Measurements from ENCODE around the gene SLC33A1. TPM values are rescaled to one million over a fixed set of nuclear protein-coding genes. Genes with fewer than 3 reads are reported as not detected.

The SLC33A1 gene
- total and polyA plus RNA-seq, 10 of the 15 experiments (the other 5 are each of a cell fraction or from before 2014, with no cell fraction given), result 6.4 to 25.2 (median 19.8) TPM

Other genes starting within 250 kb of the SLC33A1 start
- gene PLCH1, start 109.4 kb downstream of the SLC33A1 start, total RNA-seq (2014; rRNA removed), result 0.05 TPM in 1 of 2 replicates, not detected in the other
- gene PLCH1, start 109.4 kb downstream of the SLC33A1 start, total RNA-seq (2014; rRNA removed; fragmentation: Illumina TruSeq; extraction: Trizol), result 0.04 and 0.09 TPM in 2 replicates
- gene PLCH1, start 109.4 kb downstream of the SLC33A1 start, total RNA-seq (2021), result 0.03 and 0.05 TPM in 2 replicates
- gene PLCH1, start 109.4 kb downstream of the SLC33A1 start, polyA plus RNA-seq (2011; rRNA removed), result 0.22 and 0.24 TPM in 2 replicates
- gene PLCH1, start 109.4 kb downstream of the SLC33A1 start, polyA plus RNA-seq (2014; fragmentation: Illumina TruSeq; extraction: Trizol), result 0.03 and 0.06 TPM in 2 replicates
- not detected for gene PLCH1, start 109.4 kb downstream of the SLC33A1 start, polyA plus RNA-seq (2014; fragmentation: Nextera tagmentation; extraction: Ambion mirVana)
- 0.05 TPM in 1 of 2 replicates, not detected in the other for gene PLCH1, start 109.4 kb downstream of the SLC33A1 start, polyA plus RNA-seq (2014; rRNA removed)
- gene PLCH1, start 109.4 kb downstream of the SLC33A1 start, polyA plus RNA-seq (2016; fragmentation: Nextera tagmentation; extraction: Ambion mirVana), result under 1 TPM in 1 of 2 experiments, not detected in 1; 0.03 TPM
- gene C3orf33, start 48.1 kb downstream of the SLC33A1 start, total RNA-seq (2014; rRNA removed), result 0.62 and 0.87 TPM in 2 replicates
- 0.89 and 1.2 TPM in 2 replicates for gene C3orf33, start 48.1 kb downstream of the SLC33A1 start, total RNA-seq (2014; rRNA removed; fragmentation: Illumina TruSeq; extraction: Trizol)
- 0.59 and 0.98 TPM in 2 replicates for gene C3orf33, start 48.1 kb downstream of the SLC33A1 start, total RNA-seq (2021)
- 1.1 and 1.9 TPM in 2 replicates for gene C3orf33, start 48.1 kb downstream of the SLC33A1 start, polyA plus RNA-seq (2011; rRNA removed)
- gene C3orf33, start 48.1 kb downstream of the SLC33A1 start, polyA plus RNA-seq (2014; fragmentation: Illumina TruSeq; extraction: Trizol), result 1.4 and 1.6 TPM in 2 replicates
- gene C3orf33, start 48.1 kb downstream of the SLC33A1 start, polyA plus RNA-seq (2014; fragmentation: Nextera tagmentation; extraction: Ambion mirVana), result 1 to 10 TPM in 1 of 2 experiments, under 1 TPM in 1; 0.35 to 1.7 TPM
- gene C3orf33, start 48.1 kb downstream of the SLC33A1 start, polyA plus RNA-seq (2014; rRNA removed), result 0.60 and 0.90 TPM in 2 replicates
- under 1 TPM; 0.82 to 0.99 TPM for gene C3orf33, start 48.1 kb downstream of the SLC33A1 start, polyA plus RNA-seq (2016; fragmentation: Nextera tagmentation; extraction: Ambion mirVana)
- 33.2 and 45.3 TPM in 2 replicates for gene GMPS, start 16.2 kb upstream of the SLC33A1 start, total RNA-seq (2014; rRNA removed)
- gene GMPS, start 16.2 kb upstream of the SLC33A1 start, total RNA-seq (2014; rRNA removed; fragmentation: Illumina TruSeq; extraction: Trizol), result 91.5 and 93.4 TPM in 2 replicates
- gene GMPS, start 16.2 kb upstream of the SLC33A1 start, total RNA-seq (2021), result 108 and 113 TPM in 2 replicates
- gene GMPS, start 16.2 kb upstream of the SLC33A1 start, polyA plus RNA-seq (2011; rRNA removed), result 64.6 and 92.2 TPM in 2 replicates
- gene GMPS, start 16.2 kb upstream of the SLC33A1 start, polyA plus RNA-seq (2014; fragmentation: Illumina TruSeq; extraction: Trizol), result 139 and 163 TPM in 2 replicates
- gene GMPS, start 16.2 kb upstream of the SLC33A1 start, polyA plus RNA-seq (2014; fragmentation: Nextera tagmentation; extraction: Ambion mirVana), result 10 to 100 TPM; 43.3 to 56.2 TPM
- gene GMPS, start 16.2 kb upstream of the SLC33A1 start, polyA plus RNA-seq (2014; rRNA removed), result 46.6 and 57.5 TPM in 2 replicates
- 100 to 1,000 TPM; 142 to 143 TPM for gene GMPS, start 16.2 kb upstream of the SLC33A1 start, polyA plus RNA-seq (2016; fragmentation: Nextera tagmentation; extraction: Ambion mirVana)

All from GM12878 (cell line).